GM18526 (cell line): ENCODE data around the gene MBNL2.

Experiments
- POLR2A ChIP-seq: IDR thresholded peaks from 3 replicates; pipeline ENCODE4 v1.6.1; 2011; ENCODE audit not compliant: insufficient read length; ENCODE audit errors: extremely low read depth

The MBNL2 gene

GRCh38 chr13:97306645-97307044 lies 84.5 kb downstream of the MBNL2 start:
- TF ChIP-seq POLR2A = no peak

DNA sequence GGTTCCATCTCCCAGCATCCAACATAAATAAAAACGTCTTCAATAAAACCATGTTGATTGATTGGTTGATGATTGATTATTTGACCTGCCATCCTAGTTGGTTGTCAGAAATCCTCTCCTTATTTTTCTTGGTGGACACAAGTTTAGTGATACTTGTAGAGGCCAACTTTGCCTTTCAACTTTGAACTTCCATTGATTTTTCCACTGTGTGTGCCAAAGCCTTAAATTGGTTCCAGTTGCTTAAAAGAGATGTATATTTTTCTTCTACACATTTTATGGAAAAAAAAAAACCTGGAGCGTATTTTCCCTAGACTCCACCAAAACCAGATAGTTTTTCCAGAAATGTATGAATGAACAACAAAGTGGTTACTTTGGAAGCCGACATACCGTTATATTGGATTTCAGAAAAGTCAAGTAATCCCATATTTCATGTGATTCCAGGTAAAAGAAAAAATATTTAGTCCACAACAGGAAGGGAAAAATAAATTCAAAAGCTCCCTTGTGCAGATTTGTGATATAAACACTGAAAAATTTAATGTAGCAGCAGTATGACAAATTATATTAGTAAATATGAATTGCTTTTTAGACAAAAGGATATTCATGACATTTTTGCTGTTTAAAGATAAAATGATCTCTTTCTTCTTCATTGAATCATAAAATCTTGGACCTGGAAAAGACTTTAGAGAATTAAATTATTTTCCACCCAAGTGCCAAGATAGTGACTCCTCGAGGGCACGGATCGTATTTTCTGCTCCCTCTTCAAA lies 85.2 kb downstream of the MBNL2 start:
- no peak for TF ChIP-seq POLR2A

GRCh38 chr13:97307882-97308624 lies 85.9 kb downstream of the MBNL2 start:
- no peak for TF ChIP-seq POLR2A

GRCh38 chr13:97308735-97309429 lies 86.7 kb downstream of the MBNL2 start:
- no peak for TF ChIP-seq POLR2A

- no peak for TF ChIP-seq POLR2A
Observed at GRCh38 chr13:97310809-97311436, 88.8 kb downstream of the MBNL2 start.

- no peak for TF ChIP-seq POLR2A
Observed at GRCh38 chr13:97311956-97312355, 89.8 kb downstream of the MBNL2 start.

GRCh38 chr13:97313551-97314260 lies 91.6 kb downstream of the MBNL2 start:
- no peak for TF ChIP-seq POLR2A

DNA sequence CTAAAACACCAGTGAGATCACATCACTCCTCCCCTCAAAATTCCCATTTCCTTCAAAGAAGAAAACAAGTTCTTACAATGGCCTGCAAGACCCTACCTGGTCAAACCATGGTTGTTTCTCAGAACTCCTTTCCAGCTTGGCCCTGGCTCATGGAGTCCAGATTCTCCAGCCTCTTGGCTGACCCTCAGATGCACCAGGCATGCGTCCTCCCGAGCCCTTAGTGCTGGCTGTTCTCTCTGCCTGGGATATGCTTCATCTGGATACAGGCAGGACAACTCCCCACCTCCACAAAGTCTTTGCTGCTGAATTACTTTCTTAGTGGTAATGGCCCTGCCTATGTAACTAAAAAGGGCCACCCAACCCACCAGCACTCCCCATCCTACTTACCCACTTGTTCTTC lies 94.3 kb downstream of the MBNL2 start:
- TF ChIP-seq POLR2A = no peak

- TF ChIP-seq POLR2A = no peak
Observed at GRCh38 chr13:97317933-97318332, 95.8 kb downstream of the MBNL2 start.

DNA sequence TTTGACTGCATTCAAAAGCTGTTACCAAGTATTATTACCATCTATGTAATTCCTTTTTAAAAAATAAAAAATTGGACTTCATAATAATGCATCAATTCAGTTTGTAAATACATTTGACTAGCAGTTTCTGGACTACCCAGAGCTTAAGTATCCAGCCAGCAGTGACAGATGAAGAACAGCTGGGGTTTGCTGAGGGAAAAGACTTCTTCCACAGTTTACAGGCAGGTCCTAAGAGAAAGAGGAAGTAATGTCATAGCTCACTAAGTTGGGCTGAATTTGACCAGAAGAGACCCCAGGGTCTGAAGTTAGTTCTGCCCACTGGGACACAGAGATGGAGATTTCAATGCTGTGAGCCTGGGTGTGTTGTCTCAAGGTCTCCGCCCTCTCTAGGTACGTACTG lies 96.4 kb downstream of the MBNL2 start:
- no peak for TF ChIP-seq POLR2A

GRCh38 chr13:97319113-97319720 lies 97.1 kb downstream of the MBNL2 start:
- TF ChIP-seq POLR2A = no peak

- TF ChIP-seq POLR2A = no peak
Observed at GRCh38 chr13:97321101-97321500, 99.0 kb downstream of the MBNL2 start.

- TF ChIP-seq POLR2A = no peak
Observed at GRCh38 chr13:97321616-97322321, 99.6 kb downstream of the MBNL2 start.

DNA sequence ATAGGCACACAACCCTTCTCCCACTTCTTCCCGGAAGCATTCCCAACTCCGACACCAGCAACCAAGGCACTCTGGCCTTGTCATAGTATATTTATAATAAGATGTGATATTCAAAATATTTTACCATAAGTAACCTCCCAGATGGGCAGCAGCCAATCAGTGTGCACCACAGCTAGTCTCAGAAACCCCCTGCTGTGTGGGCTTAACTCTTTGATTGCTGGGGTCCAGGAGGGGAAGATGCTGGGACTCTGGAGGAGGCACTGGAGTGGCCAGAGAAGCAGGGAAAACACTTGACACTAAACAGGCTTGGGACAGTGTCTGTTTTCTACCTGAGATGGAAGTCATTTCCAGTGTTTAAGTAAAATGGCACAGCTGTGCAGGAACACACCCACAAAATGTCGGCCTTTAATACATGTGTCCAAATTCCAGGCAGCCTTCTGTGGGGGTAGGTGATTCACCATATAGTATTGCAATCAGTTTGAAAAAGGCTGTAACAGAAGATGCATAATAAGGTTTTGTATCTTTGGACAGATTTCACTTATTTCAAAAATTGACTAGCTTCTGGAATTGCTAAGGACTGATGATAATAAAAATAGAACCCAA lies 100.7 kb downstream of the MBNL2 start:
- TF ChIP-seq POLR2A = no peak

DNA sequence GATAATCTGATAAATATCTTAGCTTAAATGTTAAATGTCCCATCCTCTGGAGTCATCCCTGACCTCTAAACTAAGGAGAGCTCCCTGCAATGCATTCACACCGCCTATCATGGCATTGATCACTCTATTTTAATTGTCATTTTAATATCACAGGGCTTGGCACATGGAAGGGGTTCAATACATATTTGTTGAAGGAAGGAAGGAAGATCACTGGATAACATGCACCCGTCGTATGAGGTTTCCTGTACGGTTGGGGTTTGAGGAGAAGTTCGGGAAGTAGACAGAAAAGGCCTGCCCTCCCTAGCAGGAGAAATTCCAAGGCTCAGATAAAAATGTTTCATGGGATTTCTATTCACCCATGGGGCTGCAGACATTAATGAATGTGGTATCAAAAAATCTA lies 102.0 kb downstream of the MBNL2 start:
- no peak for TF ChIP-seq POLR2A
